ENCODE data around the gene FCRL6. TPM values are rescaled to one million over a fixed set of nuclear protein-coding genes. Genes with fewer than 3 reads are reported as not detected.

Gene FCRL6
- total RNA-seq, 3 donors from 2014 or later: 0.38 to 0.82 (median 0.41) TPM

DNA sequence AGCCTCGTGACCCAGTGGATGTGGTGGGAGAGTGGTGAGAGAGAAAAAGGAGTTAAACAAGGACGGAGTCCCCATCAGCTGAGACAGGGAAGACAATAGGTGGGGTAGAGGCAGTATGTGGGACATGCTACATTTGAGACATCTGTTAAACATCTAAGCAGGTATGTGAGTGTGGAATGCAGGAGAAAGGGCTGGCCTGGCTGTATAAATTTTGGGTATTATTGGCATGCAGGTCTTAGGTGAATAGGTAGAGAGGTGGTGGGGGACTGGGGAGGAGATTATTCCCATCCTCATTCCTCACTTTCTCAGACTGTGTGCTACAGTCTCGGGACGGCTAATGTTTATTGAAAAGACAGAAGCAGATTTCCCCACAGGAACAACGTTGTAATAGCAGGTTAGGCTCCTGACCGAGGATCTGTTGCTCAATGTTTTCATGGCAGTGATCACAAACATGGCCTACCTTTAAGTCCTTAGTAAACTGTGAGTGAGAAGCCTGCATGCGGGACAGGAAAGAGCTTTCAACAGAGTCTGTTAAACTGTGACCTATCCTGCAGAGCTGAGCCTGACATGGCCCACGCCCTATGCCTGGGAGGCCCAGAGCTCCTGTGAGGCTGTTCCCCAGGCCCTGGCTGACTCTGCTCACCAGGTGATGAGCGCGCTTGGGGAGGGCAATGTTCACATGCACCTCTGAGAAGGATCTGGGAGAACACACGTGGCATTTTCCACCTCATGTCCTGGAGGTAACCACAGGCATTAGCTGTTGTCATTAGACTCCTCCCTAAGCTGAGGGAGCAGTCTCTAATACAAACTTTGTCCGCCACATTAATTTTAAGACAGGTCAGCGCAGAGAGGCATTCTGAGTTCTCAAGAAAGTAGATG, 43.8 kb downstream of the FCRL6 start:
- no peaks in the 10 kb centered on the region for H3K9me3 ChIP-seq
- peaks cover 4% of the 10 kb centered on the region for H3K4me1 ChIP-seq (ENCODE audit: low read depth)
- TF ChIP-seq, protein P1, sequence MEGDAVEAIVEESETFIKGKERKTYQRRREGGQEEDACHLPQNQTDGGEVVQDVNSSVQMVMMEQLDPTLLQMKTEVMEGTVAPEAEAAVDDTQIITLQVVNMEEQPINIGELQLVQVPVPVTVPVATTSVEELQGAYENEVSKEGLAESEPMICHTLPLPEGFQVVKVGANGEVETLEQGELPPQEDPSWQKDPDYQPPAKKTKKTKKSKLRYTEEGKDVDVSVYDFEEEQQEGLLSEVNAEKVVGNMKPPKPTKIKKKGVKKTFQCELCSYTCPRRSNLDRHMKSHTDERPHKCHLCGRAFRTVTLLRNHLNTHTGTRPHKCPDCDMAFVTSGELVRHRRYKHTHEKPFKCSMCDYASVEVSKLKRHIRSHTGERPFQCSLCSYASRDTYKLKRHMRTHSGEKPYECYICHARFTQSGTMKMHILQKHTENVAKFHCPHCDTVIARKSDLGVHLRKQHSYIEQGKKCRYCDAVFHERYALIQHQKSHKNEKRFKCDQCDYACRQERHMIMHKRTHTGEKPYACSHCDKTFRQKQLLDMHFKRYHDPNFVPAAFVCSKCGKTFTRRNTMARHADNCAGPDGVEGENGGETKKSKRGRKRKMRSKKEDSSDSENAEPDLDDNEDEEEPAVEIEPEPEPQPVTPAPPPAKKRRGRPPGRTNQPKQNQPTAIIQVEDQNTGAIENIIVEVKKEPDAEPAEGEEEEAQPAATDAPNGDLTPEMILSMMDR (IDR thresholded peaks at IDR 0.05): no peak
- H3K36me3 ChIP-seq (ENCODE audit: low read depth): no peaks in the 10 kb centered on the region
- intact Hi-C loops (cut with DNase I, micrococcal nuclease): no loop called here
- ATAC-seq (peak; percentile 82), DNase-seq (peak in 2 of 3 donors; percentile 43 to 55)
- no peak overlapping the region for H3K4me3 ChIP-seq

DNA sequence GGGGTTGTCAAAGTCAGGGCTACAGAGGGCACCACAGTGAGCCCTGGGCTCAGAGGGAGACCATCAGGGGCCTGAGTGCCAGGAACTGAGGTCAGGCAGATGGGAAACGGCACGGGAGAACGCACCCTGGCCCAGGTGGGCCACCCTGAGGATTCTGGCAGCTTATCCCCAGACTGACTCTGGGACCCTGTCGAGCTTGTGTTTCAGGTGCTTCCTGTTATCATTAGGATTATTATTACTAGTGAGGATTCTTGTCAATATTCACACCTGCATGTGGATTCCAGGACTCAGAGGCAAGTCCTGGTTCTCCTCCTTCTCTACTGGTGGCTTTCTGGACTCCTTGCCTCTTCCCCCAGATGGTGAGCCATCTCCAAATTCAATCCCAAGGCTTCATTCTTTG, 45.1 kb downstream of the FCRL6 start:
- H3K4me3 ChIP-seq: no peak overlapping the region
- peaks cover 4% of the 10 kb centered on the region for H3K4me1 ChIP-seq (ENCODE audit: low read depth)
- H3K36me3 ChIP-seq (ENCODE audit: low read depth): no peaks in the 10 kb centered on the region
- DNase-seq (no peak), ATAC-seq (no peak)
- intact Hi-C loops (cut with DNase I, micrococcal nuclease): no loop called here
- TF ChIP-seq, protein P1 (IDR thresholded peaks at IDR 0.05): no peak
- H3K9me3 ChIP-seq: no peaks in the 10 kb centered on the region

DNA sequence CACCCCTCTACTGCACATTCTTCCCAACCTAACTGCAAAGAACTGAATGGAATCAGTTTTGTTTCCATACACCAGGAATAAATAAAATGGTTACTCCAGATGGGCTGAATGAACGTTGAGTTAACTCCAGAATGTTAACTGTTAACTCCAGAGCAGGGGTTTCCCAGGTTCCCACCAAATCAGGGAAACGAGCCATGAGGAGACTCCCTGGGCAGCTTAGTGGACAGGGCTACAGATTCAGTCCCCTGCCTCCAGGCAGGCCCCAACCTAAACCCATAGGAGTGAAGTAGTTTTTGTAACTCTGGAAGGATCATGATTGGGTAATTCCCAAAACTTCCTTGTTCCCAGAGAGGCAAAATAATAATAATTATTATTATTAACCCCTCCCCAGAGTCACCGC, 46.2 kb downstream of the FCRL6 start:
- DNase-seq: no peak
- no peak overlapping the region for H3K4me3 ChIP-seq
- intact Hi-C loops (cut with DNase I, micrococcal nuclease): no loop called here
- no peaks in the 10 kb centered on the region for H3K9me3 ChIP-seq
- H3K36me3 ChIP-seq (ENCODE audit: low read depth): no peaks in the 10 kb centered on the region
- H3K4me1 ChIP-seq (ENCODE audit: low read depth): peaks cover 6% of the 10 kb centered on the region
- ATAC-seq: no peak
- TF ChIP-seq, protein P1 (IDR thresholded peaks at IDR 0.05): no peak

DNA sequence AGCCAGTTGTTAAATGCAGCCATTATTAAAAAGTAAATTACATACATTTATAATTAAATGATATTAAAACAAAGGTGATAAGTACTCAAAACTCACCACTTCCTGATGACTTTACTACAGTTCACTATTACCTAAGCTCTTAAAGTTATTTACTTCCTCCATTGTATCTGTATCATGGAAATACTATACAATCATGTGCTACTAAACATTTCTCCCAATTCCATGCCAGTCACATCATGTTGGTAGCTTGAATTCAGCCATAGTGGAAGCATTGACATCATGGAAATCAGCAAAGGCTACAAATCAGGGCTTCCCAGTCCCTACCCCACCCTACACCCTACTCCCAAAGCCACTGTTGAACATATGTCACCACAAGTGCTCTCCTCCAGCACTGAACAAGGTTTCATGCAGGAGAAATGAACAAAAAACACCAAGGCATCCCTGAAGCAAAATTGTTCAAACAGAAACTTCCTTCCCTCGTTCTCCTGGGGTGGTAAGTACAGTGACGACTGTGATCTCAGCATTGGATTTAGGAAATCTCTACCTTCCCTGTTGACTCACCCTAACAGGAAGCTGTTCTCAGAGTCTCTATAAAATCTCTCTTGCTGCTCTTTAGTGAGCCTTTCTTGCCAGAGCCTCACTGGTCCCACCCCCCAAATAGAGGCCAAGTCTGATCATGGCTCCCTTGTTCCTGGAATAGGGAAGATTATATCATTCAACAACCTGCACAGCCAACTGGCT, 47.6 kb downstream of the FCRL6 start:
- TF ChIP-seq, protein P1 (IDR thresholded peaks at IDR 0.05): no peak
- Histone ChIP-seq H3K4me3 (no peak overlapping the region), H3K4me1 (ENCODE audit: low read depth) (peaks cover 11% of the 10 kb centered on the region), H3K36me3 (ENCODE audit: low read depth) (no peaks in the 10 kb centered on the region), H3K9me3 (no peaks in the 10 kb centered on the region)
- ATAC-seq: peak; percentile 17
- DNase-seq: no peak
- intact Hi-C loops (cut with DNase I, micrococcal nuclease): no loop called here

DNA sequence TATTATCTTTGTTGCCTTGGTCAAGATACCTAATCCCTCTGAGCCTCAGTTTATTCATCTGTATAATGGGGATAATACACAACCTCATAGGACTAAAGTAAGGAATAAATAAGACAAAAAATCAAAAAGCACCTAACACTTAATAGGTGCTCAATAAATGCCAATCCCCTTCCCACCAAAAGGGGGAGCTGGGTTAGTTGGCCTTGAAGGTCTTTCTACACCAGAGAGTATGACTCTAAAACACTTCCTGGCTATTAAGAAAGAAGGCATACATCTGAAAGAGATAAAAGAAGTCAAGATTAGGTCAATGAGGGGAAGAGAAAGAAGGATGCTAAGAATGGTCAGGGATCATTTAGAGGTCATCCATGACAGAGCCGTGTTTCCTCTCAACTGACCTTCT, 49.2 kb downstream of the FCRL6 start:
- no peak for ATAC-seq
- Histone ChIP-seq H3K4me3 (no peak overlapping the region), H3K4me1 (ENCODE audit: low read depth) (peaks cover 11% of the 10 kb centered on the region), H3K9me3 (no peaks in the 10 kb centered on the region), H3K36me3 (ENCODE audit: low read depth) (no peaks in the 10 kb centered on the region)
- TF ChIP-seq, protein P1 (IDR thresholded peaks at IDR 0.05): no peak
- intact Hi-C loops (cut with DNase I, micrococcal nuclease): no loop called here
- DNase-seq: no peak

Measured in mucosa of descending colon (tissue), 3 donors.